H1 (cell line): ENCODE measurements around the gene RHEB. TPM values are rescaled to one million over a fixed set of nuclear protein-coding genes. Genes with fewer than 3 reads are reported as not detected.

Experiments used
- CTCF ChIA-PET: fragments of 300-600 bp; sonication (Branson Sonifier 250); formaldehyde crosslinking; loops from one replicate; lab custom pipeline; 2021; ENCODE audit not compliant: partially characterized antibody; lab: Charles Lee
- POLR2A ChIA-PET: fragments of 300-600 bp; sonication (Branson Sonifier 250); formaldehyde crosslinking; loops from one replicate; lab custom pipeline; 2021; ENCODE audit warnings: inconsistent platforms; ENCODE audit not compliant: partially characterized antibody; lab: Charles Lee
- DNase-seq, 2 experiments: peaks; one replicate each; pipeline versions ENCODE4 v3.0.0 to v3.0.0-alpha.2; 2010 to 2022; ENCODE audit warnings: low spot score in 2 of 2, low read depth in 1 of 2, mixed read lengths in 1 of 2
- FAIRE-seq: peaks from 2 replicates; lab custom pipeline; 2011; peaks lifted over from hg19 to GRCh38; lab: Jason Lieb, UNC
- H2AFZ ChIP-seq: 2 replicates; pipeline ENCODE4 v1.8.1; 2012; ENCODE audit warnings: low read length, inconsistent platforms
- H2AK5ac ChIP-seq: 2 replicates; pipeline ENCODE4 v1.6.1; 2013; ENCODE audit warnings: low read depth, low read length
- H2BK120ac ChIP-seq: replicated peaks from 2 replicates; pipeline ENCODE3; 2013; ENCODE audit warnings: low read depth, low read length, inconsistent platforms
- H2BK12ac ChIP-seq: 2 replicates; pipeline ENCODE4 v1.6.1; 2013; ENCODE audit warnings: low read depth, low read length
- H2BK15ac ChIP-seq: 2 replicates; pipeline ENCODE4 v1.6.1; 2013; ENCODE audit warnings: low read length
- H2BK20ac ChIP-seq: 2 replicates; pipeline ENCODE4 v1.6.1; 2013; ENCODE audit warnings: low read length
- H2BK5ac ChIP-seq: 2 replicates; pipeline ENCODE4 v1.6.1; 2013; ENCODE audit warnings: low read depth, low read length
- H3K14ac ChIP-seq: 2 replicates; pipeline ENCODE4 v1.6.1; 2013; ENCODE audit warnings: inconsistent platforms; ENCODE audit not compliant: insufficient read length
- H3K18ac ChIP-seq: 2 replicates; pipeline ENCODE4 v1.6.1; 2013; ENCODE audit warnings: low read length; ENCODE audit errors: extremely low read depth
- H3K23ac ChIP-seq: 2 replicates; pipeline ENCODE4 v1.6.1; 2013; ENCODE audit warnings: inconsistent platforms; ENCODE audit not compliant: insufficient read length
- H3K23me2 ChIP-seq: 2 replicates; pipeline ENCODE4 v1.6.1; 2013; ENCODE audit warnings: low read depth, low read length
- H3K27ac ChIP-seq: 2 replicates; pipeline ENCODE4 v1.6.1; 2011; ENCODE audit warnings: low read depth, low read length, inconsistent platforms
- H3K27me3 ChIP-seq, 4 experiments: replicated peaks in 1 of 4; 1 replicate in 1 of 4; 2 replicates in 3 of 4; pipeline versions ENCODE4 v1.6.1 to v1.8.1; 2011 to 2013; ENCODE audit warnings: low read length in 3 of 4, mild to moderate bottlenecking in 3 of 4, inconsistent platforms in 2 of 4, mixed read lengths in 2 of 4, moderate library complexity in 1 of 4; ENCODE audit not compliant: control insufficient read depth in 3 of 4, insufficient read depth in 3 of 4; ENCODE audit errors: extremely low read depth in 1 of 4
- H3K36me3 ChIP-seq, 4 experiments: 2 replicates each; pipeline versions ENCODE4 v1.6.1 to v1.8.1; 2011 to 2013; ENCODE audit warnings: mild to moderate bottlenecking in 4 of 4, low read length in 3 of 4, moderate library complexity in 2 of 4, control low read depth in 1 of 4, inconsistent platforms in 1 of 4; ENCODE audit not compliant: insufficient read depth in 4 of 4, control insufficient read depth in 2 of 4
- H3K4ac ChIP-seq: replicated peaks from 2 replicates; pipeline ENCODE3; 2013; ENCODE audit warnings: low read length, low read depth, mixed read lengths, inconsistent platforms; ENCODE audit not compliant: insufficient read length
- H3K4me1 ChIP-seq, 4 experiments: replicated peaks in 1 of 4; 1 replicate in 1 of 4; 2 replicates in 3 of 4; pipeline versions ENCODE4 v1.6.1 to v1.8.1; 2011 to 2013; ENCODE audit warnings: low read length in 3 of 4, inconsistent platforms in 2 of 4, mixed read lengths in 1 of 4; ENCODE audit not compliant: insufficient read depth in 4 of 4, control insufficient read depth in 3 of 4
- H3K4me2 ChIP-seq, 2 experiments: 2 replicates each; pipeline versions ENCODE4 v1.6.1 to v1.8.1; 2011 to 2013; ENCODE audit warnings: low read depth in 2 of 2, low read length in 2 of 2, control low read depth in 1 of 2, inconsistent platforms in 1 of 2, mild to moderate bottlenecking in 1 of 2; ENCODE audit not compliant: insufficient read depth in 1 of 2
- H3K4me3 ChIP-seq, 4 experiments: fragments of 200-600, 300-600 bp in 1 of 4; sonication (generic), shearing (Covaris generic), sonication (Bioruptor Twin) in 1 of 4; 2 replicates each; pipeline versions ENCODE4 v1.5.1 to v1.8.1; 2011 to 2016; ENCODE audit warnings: low read length in 4 of 4, low read depth in 3 of 4, control low read depth in 2 of 4, inconsistent platforms in 2 of 4, mild to moderate bottlenecking in 2 of 4, mixed read lengths in 1 of 4, moderate library complexity in 1 of 4; ENCODE audit not compliant: insufficient read depth in 2 of 4; ENCODE audit errors: extremely low read depth in 1 of 4
- H3K56ac ChIP-seq: replicated peaks from 2 replicates; pipeline ENCODE3; 2013; ENCODE audit warnings: low read depth, mild to moderate bottlenecking, mixed read lengths, low read length, inconsistent platforms; ENCODE audit not compliant: insufficient read length
- H3K79me1 ChIP-seq: 2 replicates; pipeline ENCODE4 v1.6.1; 2013; ENCODE audit warnings: low read depth, low read length, control low read depth
- H3K79me2 ChIP-seq, 2 experiments: 2 replicates each; pipeline versions ENCODE4 v1.6.1 to v1.8.1; 2012 to 2013; ENCODE audit warnings: low read length in 2 of 2, mild to moderate bottlenecking in 2 of 2, inconsistent platforms in 1 of 2; ENCODE audit not compliant: insufficient read depth in 2 of 2, control insufficient read depth in 1 of 2
- H3K9ac ChIP-seq, 4 experiments: replicated peaks in 1 of 4; 1 replicate in 1 of 4; 2 replicates in 3 of 4; pipeline versions ENCODE4 v1.6.1 to v1.8.1; 2011 to 2013; ENCODE audit warnings: low read depth in 3 of 4, low read length in 3 of 4, control low read depth in 2 of 4, mild to moderate bottlenecking in 2 of 4, moderate library complexity in 2 of 4, inconsistent platforms in 1 of 4; ENCODE audit errors: extremely low read depth in 1 of 4
- H3K9me3 ChIP-seq, 2 experiments: 2 replicates each; pipeline versions ENCODE4 v1.6.1 to v1.8.1; 2012 to 2013; ENCODE audit warnings: mild to moderate bottlenecking in 2 of 2, moderate library complexity in 2 of 2, control low read depth in 1 of 2, inconsistent platforms in 1 of 2, low read depth in 1 of 2, low read length in 1 of 2, mixed read lengths in 1 of 2; ENCODE audit not compliant: insufficient read depth in 2 of 2
- H4K20me1 ChIP-seq, 2 experiments: replicated peaks in 1 of 2; 2 replicates each; pipeline versions ENCODE3 to v1.8.1; 2011 to 2013; ENCODE audit warnings: inconsistent platforms in 2 of 2, low read length in 2 of 2, mild to moderate bottlenecking in 1 of 2; ENCODE audit not compliant: insufficient read depth in 2 of 2, control insufficient read depth in 1 of 2
- H4K5ac ChIP-seq: 2 replicates; pipeline ENCODE4 v1.6.1; 2013; ENCODE audit warnings: low read length, low read depth, mixed read lengths, inconsistent platforms; ENCODE audit not compliant: insufficient read length
- H4K8ac ChIP-seq: 2 replicates; pipeline ENCODE4 v1.8.0; 2013; ENCODE audit warnings: mild to moderate bottlenecking, moderate library complexity, low read length, inconsistent platforms; ENCODE audit not compliant: insufficient read depth; ENCODE audit errors: extremely low read depth
- H4K91ac ChIP-seq: replicated peaks from 2 replicates; pipeline ENCODE3; 2013; ENCODE audit warnings: low read length, mixed read lengths, inconsistent platforms; ENCODE audit not compliant: insufficient read length
- BACH1 ChIP-seq: IDR thresholded peaks from 2 replicates; pipeline ENCODE4 v1.6.1; 2012; ENCODE audit warnings: low read length, improper control_type of control experiment
- CTBP2 ChIP-seq: IDR thresholded peaks from 2 replicates; pipeline ENCODE4 v1.7.0; 2011; ENCODE audit warnings: borderline replicate concordance, mild to moderate bottlenecking, moderate library complexity, mixed read lengths, low read length; ENCODE audit not compliant: insufficient read depth, insufficient read length
- EZH2 ChIP-seq: fragments of 200-600 bp; sonication (generic); IDR thresholded peaks from 2 replicates; pipeline ENCODE4 v1.7.1; 2012; ENCODE audit warnings: low read depth, mild to moderate bottlenecking, moderate library complexity, low read length, inconsistent platforms; ENCODE audit not compliant: severe bottlenecking
- HDAC2 ChIP-seq, 2 experiments: fragments of 300-600 bp in 1 of 2; sonication (generic) in 1 of 2; IDR thresholded peaks; 2 replicates each; pipeline ENCODE4 v1.6.1; 2011 to 2012; ENCODE audit warnings: low read depth in 2 of 2, low read length in 2 of 2, mild to moderate bottlenecking in 2 of 2, moderate library complexity in 2 of 2, borderline replicate concordance in 1 of 2, inconsistent platforms in 1 of 2
- NANOG ChIP-seq: IDR thresholded peaks from 2 replicates; pipeline ENCODE4 v1.6.1; 2011; ENCODE audit warnings: low read length, low read depth, mild to moderate bottlenecking, inconsistent platforms; ENCODE audit not compliant: insufficient read depth, poor library complexity, severe bottlenecking
- POLR2AphosphoS5 ChIP-seq: IDR thresholded peaks from 2 replicates; pipeline ENCODE4 v1.6.1; 2011; ENCODE audit warnings: low read depth, low read length
- SIN3A ChIP-seq, 2 experiments: IDR thresholded peaks in 1 of 2; conservative IDR thresholded peaks in 1 of 2; 2 replicates each; pipeline ENCODE4 v1.6.1; 2011 to 2012; ENCODE audit warnings: low read length in 2 of 2, improper control_type of control experiment in 1 of 2, low read depth in 1 of 2, mild to moderate bottlenecking in 1 of 2
- SP4 ChIP-seq: IDR thresholded peaks from 2 replicates; pipeline ENCODE4 v1.6.1; 2012; ENCODE audit warnings: low read length, inconsistent platforms
- SRF ChIP-seq: IDR thresholded peaks from 2 replicates; pipeline ENCODE4 v1.6.1; 2011; ENCODE audit warnings: mild to moderate bottlenecking, low read depth, low read length, moderate library complexity
- WGBS, 2 experiments: shearing (Covaris generic) in 1 of 2; methylation state at CpG; one replicate each; pipeline versions ENCODE4 v1.1.6 to v1.1.7; 2013 to 2015; ENCODE audit warnings: low lambda C conversion rate in 2 of 2, mixed read lengths in 2 of 2, inconsistent platforms in 1 of 2, low coverage in 1 of 2, missing lambda C conversion rate in 1 of 2; ENCODE audit not compliant: insufficient replicate concordance in 2 of 2, insufficient coverage in 1 of 2, insufficient read length in 1 of 2; ENCODE audit errors: extremely low coverage in 1 of 2, missing lambda C conversion rate in 1 of 2; 5-methylcytosine and 5-hydroxymethylcytosine counted together
- polyA plus RNA-seq, 7 experiments: library from polyadenylated mRNA; depleted of rRNA in 3 of 7; stranded (reverse) in 5 of 7; unstranded in 2 of 7; fragments of >200 nt in 5 of 7; fragments of 200-250 nt in 2 of 7; gene quantifications; 1 replicate in 5 of 7; 2 replicates in 1 of 7; 4 replicates in 1 of 7; pipeline versions ENCODE4 v1.2.1 to v1.2.3, GENCODE V29; 2011 to 2013; ENCODE audit warnings: missing spikeins in 2 of 7, mixed read lengths in 2 of 7
- total RNA-seq: library from RNA; stranded (reverse); fragmentation: NEBNext Ultra II Directional; extraction: Animal tissue kit (Norgen Biotek cat#: 25700); gene quantifications from 2 replicates; pipeline ENCODE4 v1.2.1, GENCODE V29; 2021
- TF ChIP-seq, protein P1 (sequence below): IDR thresholded peaks from 2 replicates; pipeline ENCODE4 v1.6.1; 2011; ENCODE audit warnings: low read length, improper control_type of control experiment

The RHEB gene
- total and polyA plus RNA-seq, 2 of the 8 experiments (the other 6 are each of a cell fraction or from before 2014, with no cell fraction given) = 60.8 to 132 TPM

DNA sequence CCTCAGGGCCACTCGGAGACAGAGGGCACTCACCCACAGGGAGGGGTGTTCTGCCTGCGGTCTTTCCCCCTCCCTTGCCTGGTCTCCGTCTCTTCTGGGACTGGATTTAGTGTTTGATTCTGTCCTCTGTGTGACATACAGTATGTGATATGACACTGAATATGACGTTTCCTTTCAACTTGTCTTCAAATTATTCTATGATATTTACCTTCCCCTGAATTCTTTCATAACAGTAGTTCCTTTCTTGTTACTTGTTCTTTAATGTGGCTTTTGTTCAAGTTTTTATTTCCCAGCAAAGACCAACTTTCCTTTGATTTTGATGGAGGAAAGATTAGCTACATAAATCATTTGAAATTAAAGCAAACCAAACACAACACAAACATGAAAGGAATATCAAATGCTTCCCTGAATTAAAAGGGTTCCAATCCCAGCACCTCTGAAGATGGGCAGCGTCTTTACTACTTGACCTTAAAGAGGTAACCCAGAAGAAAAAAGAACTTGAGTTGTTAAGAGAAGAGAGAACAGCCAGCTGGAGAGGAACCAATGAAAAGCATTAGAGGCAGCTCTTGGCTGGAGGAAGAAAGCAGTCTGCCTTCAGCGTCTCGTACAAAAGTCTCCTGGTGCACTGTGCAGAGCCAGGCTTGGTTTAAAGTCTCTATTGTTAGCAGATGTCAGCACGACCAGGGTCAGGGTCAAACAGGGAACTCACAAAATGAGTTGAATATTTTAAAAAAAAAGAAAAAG, 18.3 kb upstream of the RHEB start:
- Histone ChIP-seq H3K18ac (no peak overlapping the region), H2AFZ (no peak overlapping the region), H2BK15ac (no peak overlapping the region), H3K27me3 (no peaks in the 10 kb centered on the region), H3K4me1 (peaks cover 0 to 8% (median 0%) of the 10 kb centered on the region in 4 experiments; a peak in 2 of 7 replicates), H4K91ac (no peak overlapping the region), H4K8ac (no peak overlapping the region), H2BK120ac (no peak overlapping the region), H3K56ac (no peak overlapping the region), H3K4me3 (no peak overlapping the region), H3K23me2 (no peaks in the 10 kb centered on the region), H3K79me1 (no peaks in the 10 kb centered on the region), H4K5ac (no peak overlapping the region), H2BK12ac (no peak overlapping the region), H3K23ac (no peak overlapping the region), H3K27ac (no peak overlapping the region), H2AK5ac (no peak overlapping the region), H3K36me3 (no peaks in the 10 kb centered on the region), H2BK20ac (no peak overlapping the region), H3K14ac (no peak overlapping the region), H2BK5ac (no peak overlapping the region), H3K4me2 (no peak overlapping the region), H4K20me1 (no peaks in the 10 kb centered on the region), H3K9me3 (no peaks in the 10 kb centered on the region), H3K79me2 (no peaks in the 10 kb centered on the region), H3K9ac (no peak overlapping the region), H3K4ac (no peak overlapping the region)
- WGBS, 2 experiments = 88% methylated on average over 8 of the region's 8 CpGs; no CpG with 5 or more reads in 1 of the 2 experiments
- ChIA-PET CTCF (interaction anchor here (0.7 to 1.8 kb wide), 7 partner anchors 11 to 216 kb away, joined by 3 to 6 read pairs (median 3); no protein-coding TSS in a partner anchor), POLR2A (interaction anchor here (1.8 kb wide), 1 partner anchor 18 kb away, joined by 5 read pairs; the partner anchor contains the start of gene RHEB)
- DNase-seq = no peak
- no peak for FAIRE-seq
- TF ChIP-seq EZH2 (no peak), BACH1 (no peak), CTBP2 (no peak), POLR2AphosphoS5 (no peak), SRF (no peak), NANOG (no peak), HDAC2 (IDR thresholded peaks at IDR 0.05; ENCODE audit: borderline replicate concordance in 1 of 2, low read depth in 2 of 2, low read length in 2 of 2) (no peak), SP4 (no peak), SIN3A (conservative IDR thresholded peaks at IDR 0.05 in 1 of 2, IDR thresholded peaks at IDR 0.05 in 1 of 2; ENCODE audit: low read depth in 1 of 2, low read length in 2 of 2) (no peak)
- TF ChIP-seq, protein P1, sequence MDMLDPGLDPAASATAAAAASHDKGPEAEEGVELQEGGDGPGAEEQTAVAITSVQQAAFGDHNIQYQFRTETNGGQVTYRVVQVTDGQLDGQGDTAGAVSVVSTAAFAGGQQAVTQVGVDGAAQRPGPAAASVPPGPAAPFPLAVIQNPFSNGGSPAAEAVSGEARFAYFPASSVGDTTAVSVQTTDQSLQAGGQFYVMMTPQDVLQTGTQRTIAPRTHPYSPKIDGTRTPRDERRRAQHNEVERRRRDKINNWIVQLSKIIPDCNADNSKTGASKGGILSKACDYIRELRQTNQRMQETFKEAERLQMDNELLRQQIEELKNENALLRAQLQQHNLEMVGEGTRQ = no peak
